Measurements from ENCODE around the gene TRIO.
"Not testable (repeated sequence)": the region's sequence is repeated elsewhere in the genome, so short reads cannot be mapped to it uniquely, and the experiment has no call there.

Gene TRIO

GRCh38 chr5:14415024-14415697, 272.0 kb downstream of the TRIO start:
- no peak for DNase-seq (ENCODE audit: low spot score)

- DNase-seq (ENCODE audit: low spot score) = no peak
Observed at GRCh38 chr5:14415698-14416074, 272.5 kb downstream of the TRIO start.

GRCh38 chr5:14416621-14417275, 273.6 kb downstream of the TRIO start:
- DNase-seq (ENCODE audit: low spot score) = no peak

DNA sequence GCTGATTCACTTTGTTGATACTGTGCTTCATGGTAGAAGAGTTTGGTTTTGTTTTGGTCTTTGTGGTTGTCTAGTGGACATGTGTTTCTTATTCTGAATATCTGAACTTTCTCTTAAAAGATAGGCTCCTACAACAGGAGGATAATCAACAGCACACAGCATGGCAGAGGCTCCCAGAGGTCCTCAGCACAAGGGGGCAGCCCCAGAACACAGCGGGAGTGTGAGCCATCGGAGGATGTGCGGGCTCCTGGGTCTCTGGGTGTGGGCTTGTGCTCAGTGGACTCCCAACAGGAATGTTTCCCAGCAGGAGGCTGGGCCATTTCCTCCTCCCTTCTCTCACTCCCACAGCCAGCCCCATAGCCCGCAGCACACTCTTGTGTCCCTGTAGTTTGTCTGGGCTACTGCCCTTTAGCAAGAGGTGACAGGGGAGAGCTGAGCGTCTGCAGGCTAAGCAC, 274.2 kb downstream of the TRIO start:
- no peak for DNase-seq (ENCODE audit: low spot score)

- no peak for DNase-seq (ENCODE audit: low spot score)
Observed at GRCh38 chr5:14417792-14418765, 274.9 kb downstream of the TRIO start.

DNA sequence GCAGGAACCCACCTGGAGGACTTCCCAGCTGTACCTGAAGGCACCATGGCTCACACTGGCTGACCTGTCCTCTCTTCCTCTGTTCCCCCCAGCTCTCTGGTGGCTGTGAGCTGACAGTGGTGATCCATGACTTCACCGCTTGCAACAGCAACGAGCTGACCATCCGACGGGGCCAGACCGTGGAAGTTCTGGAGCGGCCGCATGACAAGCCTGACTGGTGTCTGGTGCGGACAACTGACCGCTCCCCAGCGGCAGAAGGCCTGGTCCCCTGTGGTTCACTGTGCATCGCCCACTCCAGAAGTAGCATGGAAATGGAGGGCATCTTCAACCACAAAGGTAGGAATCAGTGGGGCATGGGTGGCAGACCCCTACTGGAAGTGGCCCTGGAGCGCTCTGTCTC, 276.5 kb downstream of the TRIO start:
- DNase-seq (ENCODE audit: low spot score) = no peak

- DNase-seq (ENCODE audit: low spot score) = no peak
Observed at GRCh38 chr5:14420101-14420811, 277.1 kb downstream of the TRIO start.

DNA sequence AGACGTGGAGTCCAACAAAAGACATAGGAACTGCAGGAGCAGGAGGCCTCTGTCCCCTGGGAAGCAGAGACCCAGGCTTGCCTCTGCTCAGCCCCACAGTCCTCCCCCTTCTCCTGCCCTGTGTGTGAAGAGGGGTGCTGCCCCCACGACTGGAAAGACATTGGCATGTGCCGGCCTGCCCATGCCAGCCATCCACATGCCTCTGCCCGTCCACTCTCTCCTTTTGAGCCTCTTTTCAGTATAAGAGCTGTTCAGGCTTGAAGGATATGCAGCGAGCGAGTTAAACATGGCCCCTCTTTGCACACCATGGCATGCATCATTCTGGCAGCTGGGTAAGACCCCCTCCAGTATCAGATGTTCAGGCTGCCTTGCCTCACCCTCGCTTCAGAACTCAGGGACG, 278.7 kb downstream of the TRIO start:
- DNase-seq (ENCODE audit: low spot score) = no peak

GRCh38 chr5:14424011-14424685, 281.0 kb downstream of the TRIO start:
- no peak for DNase-seq (ENCODE audit: low spot score)

- DNase-seq (ENCODE audit: low spot score) = no peak
Observed at GRCh38 chr5:14425559-14425958, 282.4 kb downstream of the TRIO start.

DNA sequence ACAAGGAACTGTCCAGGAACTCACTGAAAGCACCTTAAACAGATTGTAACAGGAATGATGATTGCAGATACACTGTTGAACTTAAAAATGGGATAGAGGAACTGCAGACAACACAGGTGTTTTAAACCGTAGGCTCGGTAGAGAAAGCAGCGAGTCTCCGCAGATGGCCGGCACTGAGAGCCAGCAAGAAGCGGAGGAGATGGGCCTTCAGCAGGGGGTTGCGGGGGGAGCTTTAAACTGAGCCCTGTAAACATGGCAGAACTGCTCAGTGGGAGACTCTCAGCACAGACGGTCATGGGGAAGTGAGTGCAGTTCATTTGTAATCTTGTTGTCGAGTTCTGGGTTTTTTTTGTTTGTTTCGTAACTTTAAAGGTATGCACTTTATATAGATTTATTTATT, 283.4 kb downstream of the TRIO start:
- DNase-seq (ENCODE audit: low spot score) = no peak

DNA sequence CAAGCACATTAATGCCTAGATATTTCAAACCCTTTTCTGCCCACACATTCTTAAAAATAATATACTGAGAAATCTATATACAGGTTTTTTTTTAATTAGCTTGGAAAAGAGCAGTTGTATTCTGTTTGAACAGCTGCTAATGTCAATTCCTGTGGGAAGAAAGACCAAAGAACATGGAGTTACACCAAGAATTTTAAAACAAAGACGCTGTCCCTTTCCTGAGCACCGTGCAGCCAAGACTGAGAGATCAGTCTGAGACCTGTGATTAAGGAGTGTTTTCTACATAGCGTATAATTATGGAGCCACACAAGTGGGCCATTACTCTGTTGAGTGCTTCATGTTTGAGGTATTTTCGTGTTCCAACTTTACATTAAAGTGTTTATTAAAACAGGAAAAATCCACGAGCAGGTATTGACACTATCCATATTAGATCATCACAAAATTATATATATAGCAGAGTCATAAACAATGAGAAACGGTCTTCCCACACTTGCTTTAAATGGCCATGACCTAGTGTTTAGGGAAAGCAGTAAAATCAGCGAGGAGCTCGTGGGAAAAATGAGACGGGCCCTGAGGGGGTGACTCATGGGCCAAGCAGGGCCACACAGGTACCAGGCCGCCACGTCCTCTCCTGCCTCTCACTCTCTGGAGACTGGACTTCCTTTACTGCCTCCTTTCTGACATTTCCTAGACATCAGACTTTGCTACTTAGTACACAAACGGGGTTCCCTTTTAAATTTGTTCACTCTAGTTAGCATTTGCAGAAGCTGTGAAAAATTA, 285.4 kb downstream of the TRIO start:
- DNase-seq (ENCODE audit: low spot score) = no peak

DNA sequence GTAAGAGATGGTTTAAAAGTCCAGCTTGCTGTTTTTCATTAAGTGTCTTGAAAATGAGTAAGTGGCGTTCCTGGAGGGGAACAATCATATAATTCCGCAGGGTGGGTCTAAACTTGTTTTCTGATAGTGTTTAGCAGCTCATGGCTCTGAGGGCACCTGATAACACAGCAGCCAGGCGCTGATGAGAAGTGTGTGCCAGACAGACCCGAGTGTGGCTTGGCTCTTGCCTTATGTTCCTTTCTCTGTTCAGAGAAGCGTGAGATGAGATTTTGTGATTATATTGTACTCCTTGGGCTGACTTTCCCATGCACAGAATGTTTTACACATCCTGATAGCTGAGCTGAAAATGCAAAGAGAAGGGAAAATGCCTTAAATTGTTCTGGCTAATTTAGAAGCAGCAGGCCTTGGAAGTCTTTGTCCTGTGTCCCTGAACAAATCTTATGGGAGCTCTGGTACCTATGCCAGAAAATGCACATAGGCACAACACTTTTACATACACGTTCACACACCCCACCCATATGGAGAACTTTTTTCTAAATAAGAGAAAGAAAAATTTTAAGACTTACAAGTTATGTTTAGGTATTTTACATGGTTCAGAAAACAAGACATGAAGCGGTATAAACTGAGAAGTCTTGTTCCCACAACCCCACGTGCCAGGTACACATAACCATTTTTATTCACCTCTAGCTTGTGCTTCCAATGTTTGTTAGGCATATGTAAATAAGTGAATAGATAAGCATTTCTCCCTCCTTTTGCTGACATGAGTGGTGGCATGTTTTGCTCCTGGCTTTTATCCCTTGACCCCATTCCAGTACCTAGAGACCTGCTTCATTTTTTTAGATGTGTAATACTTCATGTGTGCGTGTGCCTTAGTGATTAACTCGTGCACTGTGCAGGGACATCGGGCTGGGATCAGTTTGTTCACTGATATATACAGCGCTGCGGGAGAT, 286.2 kb downstream of the TRIO start:
- DNase-seq (ENCODE audit: low spot score) = no peak

- no peak for DNase-seq (ENCODE audit: low spot score)
Observed at GRCh38 chr5:14431534-14431933, 288.4 kb downstream of the TRIO start.

DNA sequence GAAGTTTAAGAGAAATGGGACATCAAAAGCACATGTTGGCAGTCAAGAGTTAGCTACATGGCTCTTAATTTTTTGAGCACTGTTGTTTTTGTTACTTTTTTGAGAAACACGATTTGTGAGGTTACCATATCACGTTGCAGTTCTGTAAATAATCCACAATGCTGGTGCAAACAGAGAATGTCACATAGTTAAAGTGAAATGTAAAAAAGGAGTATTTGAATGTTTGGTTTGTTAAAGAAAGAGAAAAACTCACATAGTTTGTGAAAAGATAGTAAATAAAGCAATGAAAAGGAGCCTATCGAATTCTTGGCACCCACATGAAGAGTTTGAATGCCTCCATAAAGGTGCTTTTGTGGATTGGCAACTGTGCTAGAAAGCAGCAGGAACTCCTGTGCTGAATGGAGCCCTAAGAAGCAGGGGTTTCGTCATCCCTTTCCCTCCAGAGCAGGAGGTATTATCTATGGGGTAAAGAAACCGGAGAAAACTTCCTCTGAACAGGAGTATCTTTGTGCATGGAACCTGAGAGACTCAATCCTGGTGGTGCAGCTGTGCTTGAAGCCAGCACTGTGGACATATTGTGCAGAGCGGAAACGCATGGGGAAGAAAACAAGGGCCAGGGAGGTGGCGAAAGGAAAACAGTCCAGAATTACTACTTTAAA, 289.9 kb downstream of the TRIO start:
- no peak for DNase-seq (ENCODE audit: low spot score)

DNA sequence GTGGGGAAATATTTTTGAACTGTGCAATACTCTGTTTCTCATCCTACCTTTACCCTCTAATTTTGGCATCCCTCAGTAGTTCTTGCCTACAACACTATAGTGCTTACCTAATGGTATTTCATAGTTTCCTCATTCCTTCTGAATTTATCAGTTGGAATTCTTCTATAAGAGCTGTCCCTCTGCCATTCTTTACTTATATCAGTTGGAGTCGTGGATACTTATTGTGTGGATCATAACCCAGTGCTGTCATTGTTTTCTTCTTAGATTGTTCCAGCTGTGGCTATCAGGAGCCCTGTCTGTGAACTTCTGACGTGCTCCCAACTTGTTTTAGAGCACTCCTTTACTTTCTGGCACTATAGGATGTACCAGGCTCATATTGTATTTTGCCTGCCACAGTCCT, 292.3 kb downstream of the TRIO start:
- no peak for DNase-seq (ENCODE audit: low spot score)

- DNase-seq (ENCODE audit: low spot score) = not testable (repeated sequence)
Observed at GRCh38 chr5:14436122-14436521, 293.0 kb downstream of the TRIO start.

DNA sequence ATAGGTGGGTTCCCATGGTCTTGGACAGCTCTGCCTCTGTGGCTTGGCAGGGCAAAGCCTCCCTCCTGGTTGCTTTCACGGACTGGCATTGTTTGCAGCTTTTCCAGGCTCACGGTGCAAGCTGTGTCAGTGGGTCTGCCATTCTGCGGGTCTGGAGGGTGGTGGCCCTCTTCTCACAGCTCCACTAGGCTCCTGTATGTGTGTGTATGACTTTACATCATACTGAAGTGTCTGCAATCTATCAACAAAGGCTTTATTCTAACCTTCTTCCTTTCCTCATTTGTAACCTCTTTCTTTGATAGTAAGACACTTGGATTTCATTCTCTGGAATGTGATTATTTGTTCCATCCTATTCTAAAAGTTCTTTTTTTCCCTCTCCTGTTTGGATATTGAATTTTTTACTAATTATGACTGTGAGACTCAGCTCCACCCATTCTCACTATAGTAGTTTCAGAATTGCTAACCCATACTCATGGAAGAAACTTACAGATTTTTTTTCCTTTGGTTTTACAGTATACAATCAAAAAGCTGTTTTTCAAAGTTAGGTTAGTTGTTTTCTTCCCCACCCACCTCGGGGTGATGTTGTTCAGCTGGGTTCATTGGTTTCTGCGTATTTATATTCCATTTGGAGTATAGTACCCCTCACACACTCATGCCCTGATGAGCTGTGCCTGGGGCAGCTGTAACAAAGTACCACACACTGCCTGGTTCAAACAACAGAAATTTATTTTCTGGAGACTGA, 293.8 kb downstream of the TRIO start:
- no peak for DNase-seq (ENCODE audit: low spot score)

Measured in globus pallidus (tissue), 1 donor.